HepG2 (cell line): Measurements from ENCODE around the gene MYO10. TPM values are rescaled to one million over a fixed set of nuclear protein-coding genes. Genes with fewer than 3 reads are reported as not detected.

ENCODE experiments used
- ATAC-seq: fragments of 200-7000 bp; cut with Tn5 transposase; 3 replicates; pipeline ENCODE4 v1.9.1; 2020; ENCODE audit warnings: mild to moderate bottlenecking, moderate library complexity
- BruUV-seq: library from RNA; stranded (reverse); fragments of 400-500 nt; replicated peaks from 2 replicates; lab custom pipeline; 2021; lab: Mats Ljungman, UMichigan
- CTCF ChIA-PET: fragments of 300-600 bp; formaldehyde crosslinking; extraction: SDS; loops from one replicate; lab custom pipeline; 2021; ENCODE audit warnings: low total read pairs, inconsistent platforms, low intra/inter-chr PET ratio; lab: Yijun Ruan, JAX
- POLR2A ChIA-PET: fragments of 350-600 bp; sonication (Branson Sonifier 250); formaldehyde crosslinking; loops from one replicate; lab custom pipeline; 2020; ENCODE audit warnings: antibody characterized with exemption, inconsistent platforms; lab: Yijun Ruan, JAX
- DNase-seq: peaks from one replicate; pipeline ENCODE4 v3.0.0-alpha.2; 2015; ENCODE audit warnings: low spot score
- FAIRE-seq: peaks from 3 replicates; lab custom pipeline; 2011; peaks lifted over from hg19 to GRCh38; lab: Jason Lieb, UNC
- H2AFZ ChIP-seq: one replicate; pipeline ENCODE4 v1.6.1; 2011; ENCODE audit warnings: low read length, inconsistent platforms
- H3K27ac ChIP-seq: fragments of 300-600 bp; 3 replicates; pipeline ENCODE4 v1.8.0; 2011; ENCODE audit warnings: mixed run types, mild to moderate bottlenecking, mixed read lengths, low read length, inconsistent platforms; ENCODE audit not compliant: insufficient read depth; ENCODE audit errors: extremely low read length
- H3K27me3 ChIP-seq, 2 experiments: fragments of 200-600 bp in 1 of 2; 2 replicates in 1 of 2; 3 replicates in 1 of 2; pipeline versions ENCODE4 v1.6.0 to v1.8.0; 2011; ENCODE audit warnings: low read length in 2 of 2, mild to moderate bottlenecking in 2 of 2, moderate library complexity in 2 of 2, inconsistent platforms in 1 of 2; ENCODE audit not compliant: insufficient read depth in 2 of 2, control insufficient read depth in 1 of 2
- H3K36me3 ChIP-seq, 2 experiments: fragments of 200-600 bp in 1 of 2; replicated peaks in 1 of 2; 2 replicates in 1 of 2; 3 replicates in 1 of 2; pipeline versions ENCODE4 v1.5.1 to v1.8.0; 2011; ENCODE audit warnings: low read length in 2 of 2, inconsistent platforms in 1 of 2; ENCODE audit not compliant: insufficient read depth in 2 of 2, control insufficient read depth in 1 of 2
- H3K4me1 ChIP-seq: 2 replicates; pipeline ENCODE4 v1.5.1; 2012; ENCODE audit warnings: low read length, inconsistent platforms; ENCODE audit not compliant: insufficient read depth
- H3K4me2 ChIP-seq: 2 replicates; pipeline ENCODE4 v1.6.0; 2011; ENCODE audit warnings: low read depth, low read length, inconsistent platforms
- H3K4me3 ChIP-seq, 3 experiments: fragments of 200-600 bp in 1 of 3; sonication (generic), shearing (Covaris generic) in 1 of 3; replicated peaks in 1 of 3; 2 replicates each; pipeline ENCODE4 v1.5.1; 2011 to 2016; ENCODE audit warnings: low read length in 3 of 3, inconsistent platforms in 2 of 3, low read depth in 2 of 3, mild to moderate bottlenecking in 2 of 3, control low read depth in 1 of 3, mixed read lengths in 1 of 3; ENCODE audit not compliant: insufficient read depth in 1 of 3
- H3K79me2 ChIP-seq: one replicate; pipeline ENCODE4 v1.6.1; 2011; ENCODE audit warnings: low read length, inconsistent platforms; ENCODE audit not compliant: insufficient read depth
- H3K9ac ChIP-seq: 2 replicates; pipeline ENCODE4 v1.6.0; 2011; ENCODE audit warnings: mild to moderate bottlenecking, low read depth, low read length, inconsistent platforms; ENCODE audit not compliant: insufficient read depth
- H3K9me3 ChIP-seq: 2 replicates; pipeline ENCODE4 v1.5.1; 2012; ENCODE audit warnings: mild to moderate bottlenecking, low read length
- H4K20me1 ChIP-seq: 2 replicates; pipeline ENCODE4 v1.6.0; 2011; ENCODE audit warnings: inconsistent platforms, mild to moderate bottlenecking, low read length, moderate library complexity; ENCODE audit not compliant: insufficient read depth
- CC2D1A ChIP-seq: sonication (generic); formaldehyde crosslinking; IDR thresholded peaks from 2 replicates; pipeline ENCODE4 v1.8.1; 2023; ENCODE audit warnings: mild to moderate bottlenecking, missing genetic modification reagents
- ELF1 ChIP-seq: sonication (generic); formaldehyde crosslinking; IDR thresholded peaks from 2 replicates; pipeline ENCODE4 v1.4.0; 2020; ENCODE audit warnings: missing genetic modification reagents
- FOXK2 ChIP-seq: fragments of 450-650 bp; IDR thresholded peaks from 2 replicates; pipeline ENCODE4 v1.6.1; 2016
- MIXL1 ChIP-seq: IDR thresholded peaks from 2 replicates; pipeline ENCODE4 v1.6.1; 2016
- NFE2 ChIP-seq: sonication (generic); formaldehyde crosslinking; IDR thresholded peaks from 2 replicates; pipeline ENCODE4 v1.4.0; 2020; ENCODE audit warnings: missing genetic modification reagents
- STAT5B ChIP-seq: sonication (generic); formaldehyde crosslinking; IDR thresholded peaks from 2 replicates; pipeline ENCODE4 v1.4.0; 2020; ENCODE audit warnings: missing genetic modification reagents
- THYN1 ChIP-seq: sonication (generic); formaldehyde crosslinking; IDR thresholded peaks from 2 replicates; pipeline ENCODE4 v1.8.1; 2023; ENCODE audit warnings: low read depth, mild to moderate bottlenecking, moderate library complexity, missing genetic modification reagents, borderline replicate concordance
- TMF1 ChIP-seq: sonication (generic); formaldehyde crosslinking; IDR thresholded peaks from 2 replicates; pipeline ENCODE4 v1.8.1; 2022; ENCODE audit warnings: low read depth, missing genetic modification reagents
- ZBTB1 ChIP-seq: sonication (generic); formaldehyde crosslinking; IDR thresholded peaks from 2 replicates; pipeline ENCODE4 v1.4.0; 2020; ENCODE audit warnings: missing genetic modification reagents, borderline replicate concordance
- ZKSCAN8 ChIP-seq: IDR thresholded peaks from 2 replicates; pipeline ENCODE4 v1.6.1; 2016; ENCODE audit warnings: borderline replicate concordance, missing genetic modification reagents, missing compliant biosample characterization
- ZMAT3 ChIP-seq: sonication (generic); formaldehyde crosslinking; conservative IDR thresholded peaks from 2 replicates; pipeline ENCODE4 v1.7.0; 2021; ENCODE audit warnings: missing genetic modification reagents
- ZNF101 ChIP-seq: sonication (generic); formaldehyde crosslinking; IDR thresholded peaks from 2 replicates; pipeline ENCODE4 v1.4.0; 2020; ENCODE audit warnings: mild to moderate bottlenecking, low read depth, missing genetic modification reagents, borderline replicate concordance
- ZNF329 ChIP-seq: sonication (generic); formaldehyde crosslinking; IDR thresholded peaks from 2 replicates; pipeline ENCODE4 v1.9.0; 2021; ENCODE audit warnings: low read depth, mild to moderate bottlenecking, missing genetic modification reagents
- ZNF570 ChIP-seq: sonication (generic); formaldehyde crosslinking; IDR thresholded peaks from 2 replicates; pipeline ENCODE4 v1.4.0; 2020; ENCODE audit warnings: mild to moderate bottlenecking, missing genetic modification reagents, borderline replicate concordance
- ZNF83 ChIP-seq: sonication (generic); formaldehyde crosslinking; IDR thresholded peaks from 2 replicates; pipeline ENCODE4 v1.4.0; 2020; ENCODE audit warnings: missing genetic modification reagents, mild to moderate bottlenecking, borderline replicate concordance
- ZNF841 ChIP-seq: sonication (generic); formaldehyde crosslinking; IDR thresholded peaks from 2 replicates; pipeline ENCODE4 v1.8.1; 2023; ENCODE audit warnings: missing genetic modification reagents, borderline replicate concordance
- WGBS: methylation state at CpG from one replicate; pipeline ENCODE4 v1.1.6; 2017; ENCODE audit warnings: low lambda C conversion rate; 5-methylcytosine and 5-hydroxymethylcytosine counted together
- in situ Hi-C: cut with HindIII; loops from 2 replicates; pipeline ENCODE4 v1.10.0; 2017; ENCODE audit warnings: low pct_unique_long_range_greater_than_20kb; ENCODE audit not compliant: extremely low pct_ligation_motif_present
- intact Hi-C: fragments of 100-400 bp; cut with micrococcal nuclease; formaldehyde crosslinking; loops from one replicate; pipeline ENCODE4 v1.10.0; 2022; ENCODE audit not compliant: unreplicated experiment
- polyA plus RNA-seq, 8 experiments: library from polyadenylated mRNA; depleted of rRNA in 3 of 8; stranded (reverse) in 7 of 8; unstranded in 1 of 8; fragments of >200 nt; fragmentation: Illumina TruSeq in 4 of 8; extraction: Trizol in 4 of 8; gene quantifications; 2 replicates each; pipeline versions ENCODE4 v1.2.1 to v1.2.3, GENCODE V29; 2011 to 2016; ENCODE audit warnings: low read depth in 4 of 8, missing spikeins in 1 of 8, mixed read lengths in 1 of 8; ENCODE audit not compliant: insufficient read depth in 1 of 8
- total RNA-seq, 5 experiments: library from RNA; depleted of rRNA; stranded (reverse); fragments of >200 nt; fragmentation: Illumina TruSeq; extraction: Trizol; gene quantifications; 2 replicates each; pipeline ENCODE4 v1.2.3, GENCODE V29; 2016; ENCODE audit warnings: low read depth in 1 of 5
- TF ChIP-seq, protein P1 (sequence below): IDR thresholded peaks from 2 replicates; pipeline ENCODE4 v1.6.1; 2016; ENCODE audit warnings: low read depth
- TF ChIP-seq, protein P2 (sequence below): IDR thresholded peaks from 2 replicates; pipeline ENCODE4 v1.6.1; 2016; ENCODE audit warnings: missing genetic modification reagents, missing compliant biosample characterization
- TF ChIP-seq, protein P3 (sequence below): sonication (generic); formaldehyde crosslinking; IDR thresholded peaks from 2 replicates; pipeline ENCODE4 v1.9.0; 2021; ENCODE audit warnings: missing genetic modification reagents, mild to moderate bottlenecking, borderline replicate concordance
- TF ChIP-seq, protein P4 (sequence below): sonication (generic); formaldehyde crosslinking; IDR thresholded peaks from 2 replicates; pipeline ENCODE4 v1.8.0; 2022; ENCODE audit warnings: mild to moderate bottlenecking, missing genetic modification reagents, borderline replicate concordance

The MYO10 gene
- total and polyA plus RNA-seq, 2 of the 13 experiments (the other 11 are each of a cell fraction or from before 2014, with no cell fraction given): 4.5 to 14.0 TPM

DNA sequence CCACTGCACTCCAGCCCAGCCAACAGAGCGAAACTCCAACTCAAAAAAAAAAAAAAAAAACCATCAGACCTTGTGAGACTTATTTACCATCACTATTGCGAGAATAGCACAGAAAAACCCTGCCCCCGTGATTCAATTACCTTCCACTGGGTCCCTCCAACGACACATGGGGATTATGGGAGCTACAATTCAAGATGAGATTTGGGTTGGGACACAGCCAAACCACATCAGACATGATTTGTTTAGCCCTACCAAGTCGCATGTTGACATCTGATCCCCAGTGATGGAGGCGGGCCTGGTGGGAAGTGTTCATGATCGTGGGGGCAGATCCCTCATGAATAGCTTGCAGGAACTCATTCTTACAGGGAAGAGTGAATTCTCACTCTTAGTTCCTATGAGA, 26.6 kb downstream of the MYO10 start:
- Histone ChIP-seq H3K4me1 (no peaks in the 10 kb centered on the region), H3K9me3 (no peaks in the 10 kb centered on the region), H3K27ac (no peak overlapping the region), H3K9ac (no peak overlapping the region), H3K4me3 (no peak overlapping the region), H3K27me3 (no peaks in the 10 kb centered on the region), H4K20me1 (no peaks in the 10 kb centered on the region), H3K4me2 (no peak overlapping the region), H3K79me2 (no peaks in the 10 kb centered on the region), H3K36me3 (no peaks in the 10 kb centered on the region), H2AFZ (no peak overlapping the region)
- no peak for TF ChIP-seq THYN1 (CRISPR knock-in tag)
- no peak for TF ChIP-seq ZNF329 (CRISPR knock-in tag)
- TF ChIP-seq, protein P1, sequence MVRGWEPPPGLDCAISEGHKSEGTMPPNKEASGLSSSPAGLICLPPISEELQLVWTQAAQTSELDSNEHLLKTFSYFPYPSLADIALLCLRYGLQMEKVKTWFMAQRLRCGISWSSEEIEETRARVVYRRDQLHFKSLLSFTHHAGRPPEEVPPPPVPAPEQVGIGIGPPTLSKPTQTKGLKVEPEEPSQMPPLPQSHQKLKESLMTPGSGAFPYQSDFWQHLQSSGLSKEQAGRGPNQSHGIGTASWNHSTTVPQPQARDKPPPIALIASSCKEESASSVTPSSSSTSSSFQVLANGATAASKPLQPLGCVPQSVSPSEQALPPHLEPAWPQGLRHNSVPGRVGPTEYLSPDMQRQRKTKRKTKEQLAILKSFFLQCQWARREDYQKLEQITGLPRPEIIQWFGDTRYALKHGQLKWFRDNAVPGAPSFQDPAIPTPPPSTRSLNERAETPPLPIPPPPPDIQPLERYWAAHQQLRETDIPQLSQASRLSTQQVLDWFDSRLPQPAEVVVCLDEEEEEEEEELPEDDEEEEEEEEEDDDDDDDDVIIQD (CRISPR knock-in tag): no peak
- TF ChIP-seq ZKSCAN8 (CRISPR knock-in tag): no peak
- no peak for TF ChIP-seq FOXK2
- TF ChIP-seq ZNF570 (CRISPR knock-in tag): no peak
- TF ChIP-seq, protein P2, sequence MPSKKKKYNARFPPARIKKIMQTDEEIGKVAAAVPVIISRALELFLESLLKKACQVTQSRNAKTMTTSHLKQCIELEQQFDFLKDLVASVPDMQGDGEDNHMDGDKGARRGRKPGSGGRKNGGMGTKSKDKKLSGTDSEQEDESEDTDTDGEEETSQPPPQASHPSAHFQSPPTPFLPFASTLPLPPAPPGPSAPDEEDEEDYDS (CRISPR knock-in tag): no peak
- no peak for TF ChIP-seq TMF1 (CRISPR knock-in tag)
- no peak for TF ChIP-seq ZMAT3
- TF ChIP-seq CC2D1A (CRISPR knock-in tag): no peak
- no peak for TF ChIP-seq STAT5B (CRISPR knock-in tag)
- no peak for TF ChIP-seq ZBTB1 (CRISPR knock-in tag)
- TF ChIP-seq, protein P3, sequence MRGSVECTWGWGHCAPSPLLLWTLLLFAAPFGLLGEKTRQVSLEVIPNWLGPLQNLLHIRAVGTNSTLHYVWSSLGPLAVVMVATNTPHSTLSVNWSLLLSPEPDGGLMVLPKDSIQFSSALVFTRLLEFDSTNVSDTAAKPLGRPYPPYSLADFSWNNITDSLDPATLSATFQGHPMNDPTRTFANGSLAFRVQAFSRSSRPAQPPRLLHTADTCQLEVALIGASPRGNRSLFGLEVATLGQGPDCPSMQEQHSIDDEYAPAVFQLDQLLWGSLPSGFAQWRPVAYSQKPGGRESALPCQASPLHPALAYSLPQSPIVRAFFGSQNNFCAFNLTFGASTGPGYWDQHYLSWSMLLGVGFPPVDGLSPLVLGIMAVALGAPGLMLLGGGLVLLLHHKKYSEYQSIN (CRISPR knock-in tag): no peak
- TF ChIP-seq ZNF841 (CRISPR knock-in tag): no peak
- TF ChIP-seq NFE2 (CRISPR knock-in tag): no peak
- TF ChIP-seq MIXL1: no peak
- TF ChIP-seq ELF1 (CRISPR knock-in tag): no peak
- TF ChIP-seq, protein P4, sequence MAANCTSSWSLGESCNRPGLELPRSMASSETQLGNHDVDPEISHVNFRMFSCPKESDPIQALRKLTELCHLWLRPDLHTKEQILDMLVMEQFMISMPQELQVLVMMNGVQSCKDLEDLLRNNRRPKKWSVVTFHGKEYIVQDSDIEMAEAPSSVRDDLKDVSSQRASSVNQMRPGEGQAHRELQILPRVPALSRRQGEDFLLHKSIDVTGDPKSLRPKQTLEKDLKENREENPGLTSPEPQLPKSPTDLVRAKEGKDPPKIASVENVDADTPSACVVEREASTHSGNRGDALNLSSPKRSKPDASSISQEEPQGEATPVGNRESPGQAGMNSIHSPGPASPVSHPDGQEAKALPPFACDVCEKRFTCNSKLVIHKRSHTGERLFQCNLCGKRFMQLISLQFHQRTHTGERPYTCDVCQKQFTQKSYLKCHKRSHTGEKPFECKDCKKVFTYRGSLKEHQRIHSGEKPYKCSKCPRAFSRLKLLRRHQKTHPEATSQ (CRISPR knock-in tag): no peak
- no peak for TF ChIP-seq ZNF83 (CRISPR knock-in tag)
- TF ChIP-seq ZNF101 (CRISPR knock-in tag): no peak
- DNase-seq (no peak), FAIRE-seq (no peak), ATAC-seq (no peak)
- no TSS peak for BruUV-seq
- WGBS: 36% methylated on average over 7 of the region's 7 CpGs
- ChIA-PET CTCF (no interaction called here), POLR2A (no interaction called here)
- intact Hi-C loops (no loop called here), in situ Hi-C loops (no loop called here)
